HFFc6 (cell line): Measurements from ENCODE around the gene RP2. TPM values are rescaled to one million over a fixed set of nuclear protein-coding genes. Genes with fewer than 3 reads are reported as not detected.

Experiments used
- DNase-seq: peaks from one replicate; pipeline ENCODE4 v3.0.0-alpha.2; 2018
- H3K27ac Mint-ChIP-seq: 2 replicates; pipeline ENCODE4 v1.8.0; 2020; ENCODE audit warnings: mild to moderate bottlenecking, mixed read lengths
- H3K27me3 Mint-ChIP-seq: 2 replicates; pipeline ENCODE4 v1.8.0; 2021; ENCODE audit warnings: mild to moderate bottlenecking, moderate library complexity, mixed read lengths; ENCODE audit not compliant: insufficient read depth
- H3K36me3 Mint-ChIP-seq: 2 replicates; pipeline ENCODE4 v1.8.0; 2021; ENCODE audit warnings: low read depth, mixed read lengths
- H3K4me1 Mint-ChIP-seq: 2 replicates; pipeline ENCODE4 v1.8.0; 2020; ENCODE audit warnings: low read depth, mixed read lengths
- H3K4me3 Mint-ChIP-seq: 2 replicates; pipeline ENCODE4 v1.8.0; 2020; ENCODE audit warnings: mild to moderate bottlenecking, moderate library complexity, mixed read lengths
- H3K9me3 Mint-ChIP-seq: 2 replicates; pipeline ENCODE4 v1.8.0; 2020; ENCODE audit warnings: mild to moderate bottlenecking, mixed read lengths
- CTCF ChIP-seq: fragments of 200-600 bp; sonication (generic); IDR thresholded peaks from 2 replicates; pipeline ENCODE4 v1.5.0; 2021; ENCODE audit warnings: antibody characterized with exemption, mild to moderate bottlenecking
- total RNA-seq, 6 experiments: library from RNA; stranded (reverse); fragmentation: NEBNext Ultra II Directional; extraction: Animal tissue kit (Norgen Biotek cat#: 25700); gene quantifications; 2 replicates in 1 of 6; 3 replicates in 5 of 6; pipeline ENCODE4 v1.2.3, GENCODE V29; 2021

The RP2 gene
- total RNA-seq, 6 experiments from 2014 or later = 10.7 to 12.7 (median 12.1) TPM

GRCh38 chrX:46912098-46912602 lies 75.3 kb downstream of the RP2 start, which contains the start of gene JADE3:
TSS of gene JADE3 (plus strand) at chrX:46912421. CDS start at chrX:46984895, 72,474 bp downstream.
- no peak for TF ChIP-seq CTCF
- Mint-ChIP-seq H3K9me3 (no peaks in the 10 kb centered on the region), H3K27ac (no peak within 1 kb of the TSS), H3K27me3 (peaks cover 5% of the 10 kb centered on the region; the same call in 1 of the 2 replicates), H3K36me3 (no peaks in the 10 kb centered on the region), H3K4me3 (peak within 1 kb of the TSS; percentile 93), H3K4me1 (peaks cover 8% of the 10 kb centered on the region; the same call in 1 of the 2 replicates)
- DNase-seq = peak; percentile 34

- H3K27ac Mint-ChIP-seq = peak overlapping the region; percentile 65; the same call in 1 of the 2 replicates
- peak; percentile 80 for TF ChIP-seq CTCF
- peak; percentile 4 for DNase-seq
- H3K4me3 Mint-ChIP-seq = peak overlapping the region; percentile 93
- H3K27me3 Mint-ChIP-seq = peaks cover 5% of the 10 kb centered on the region; the same call in 1 of the 2 replicates
- H3K36me3 Mint-ChIP-seq = no peaks in the 10 kb centered on the region
- no peaks in the 10 kb centered on the region for H3K9me3 Mint-ChIP-seq
- peaks cover 8% of the 10 kb centered on the region; the same call in 1 of the 2 replicates for H3K4me1 Mint-ChIP-seq
These were observed 76.0 kb downstream of the RP2 start for GRCh38 chrX:46912603-46913491.

GRCh38 chrX:46913667-46914066 lies 76.8 kb downstream of the RP2 start:
- H3K9me3 Mint-ChIP-seq = no peaks in the 10 kb centered on the region
- DNase-seq = peak; percentile 1
- peak overlapping the region; percentile 93 for H3K4me3 Mint-ChIP-seq
- peaks cover 16% of the 10 kb centered on the region for H3K4me1 Mint-ChIP-seq
- no peaks in the 10 kb centered on the region for H3K36me3 Mint-ChIP-seq
- H3K27me3 Mint-ChIP-seq = no peaks in the 10 kb centered on the region
- TF ChIP-seq CTCF = no peak
- peak overlapping the region; percentile 65 for H3K27ac Mint-ChIP-seq

GRCh38 chrX:46916273-46916672 lies 79.4 kb downstream of the RP2 start:
- no peak for DNase-seq
- no peaks in the 10 kb centered on the region for H3K9me3 Mint-ChIP-seq
- no peaks in the 10 kb centered on the region for H3K27me3 Mint-ChIP-seq
- H3K4me1 Mint-ChIP-seq = peaks cover 18% of the 10 kb centered on the region
- no peak for TF ChIP-seq CTCF
- no peak overlapping the region for H3K4me3 Mint-ChIP-seq
- H3K36me3 Mint-ChIP-seq = no peaks in the 10 kb centered on the region
- no peak overlapping the region for H3K27ac Mint-ChIP-seq

GRCh38 chrX:46917622-46918021 lies 80.8 kb downstream of the RP2 start:
- no peak overlapping the region for H3K27ac Mint-ChIP-seq
- TF ChIP-seq CTCF = no peak
- H3K36me3 Mint-ChIP-seq = no peaks in the 10 kb centered on the region
- H3K27me3 Mint-ChIP-seq = no peaks in the 10 kb centered on the region
- no peak overlapping the region for H3K4me3 Mint-ChIP-seq
- DNase-seq = no peak
- peaks cover 30% of the 10 kb centered on the region for H3K4me1 Mint-ChIP-seq
- no peaks in the 10 kb centered on the region for H3K9me3 Mint-ChIP-seq
